WTC11 (cell line): ENCODE measurements around the gene GABRB2. TPM values are rescaled to one million over a fixed set of nuclear protein-coding genes. Genes with fewer than 3 reads are reported as not detected.

Experiments
- ATAC-seq: fragments of 200-7000 bp; cut with Tn5 transposase; 2 replicates; pipeline ENCODE4 v1.10.0; 2021; ENCODE audit warnings: mild to moderate bottlenecking, moderate library complexity
- CTCF ChIA-PET: fragments of 300-600 bp; sonication (Branson Sonifier 250); formaldehyde crosslinking; loops from one replicate; lab custom pipeline; 2021; ENCODE audit warnings: antibody characterized with exemption; lab: Charles Lee
- POLR2A ChIA-PET: fragments of 350-600 bp; sonication (Branson Sonifier 250); formaldehyde crosslinking; loops from one replicate; lab custom pipeline; 2021; ENCODE audit warnings: antibody characterized with exemption; lab: Charles Lee
- DNase-seq: peaks from one replicate; pipeline ENCODE4 v3.0.0; 2021; ENCODE audit warnings: low spot score
- H3K27ac Mint-ChIP-seq: 2 replicates; pipeline ENCODE4 v1.8.0; 2021; ENCODE audit warnings: mixed read lengths
- H3K27me3 Mint-ChIP-seq: 2 replicates; pipeline ENCODE4 v1.8.0; 2021; ENCODE audit warnings: low read depth, mild to moderate bottlenecking, moderate library complexity, mixed read lengths
- H3K36me3 Mint-ChIP-seq: 2 replicates; pipeline ENCODE4 v1.8.0; 2021; ENCODE audit warnings: mixed read lengths
- H3K4me1 Mint-ChIP-seq: 2 replicates; pipeline ENCODE4 v1.8.0; 2022; ENCODE audit warnings: mixed read lengths
- H3K4me3 Mint-ChIP-seq: 2 replicates; pipeline ENCODE4 v1.8.0; 2021; ENCODE audit warnings: mild to moderate bottlenecking, moderate library complexity, mixed read lengths
- H3K9me3 Mint-ChIP-seq: 2 replicates; pipeline ENCODE4 v1.8.0; 2021; ENCODE audit warnings: mixed read lengths
- ATF1 ChIP-seq: sonication (generic); formaldehyde crosslinking; IDR thresholded peaks from 2 replicates; pipeline ENCODE4 v1.8.1; 2023; ENCODE audit warnings: mild to moderate bottlenecking, moderate library complexity, missing genetic modification reagents
- ELF4 ChIP-seq: sonication (generic); formaldehyde crosslinking; IDR thresholded peaks from 2 replicates; pipeline ENCODE4 v1.8.1; 2022; ENCODE audit warnings: low read depth, mild to moderate bottlenecking, moderate library complexity, missing genetic modification reagents
- ETV6 ChIP-seq: sonication (generic); formaldehyde crosslinking; IDR thresholded peaks from 2 replicates; pipeline ENCODE4 v1.8.1; 2022; ENCODE audit warnings: mild to moderate bottlenecking, missing genetic modification reagents
- FOXK1 ChIP-seq: sonication (generic); formaldehyde crosslinking; IDR thresholded peaks from 2 replicates; pipeline ENCODE4 v1.8.0; 2022; ENCODE audit warnings: mild to moderate bottlenecking, moderate library complexity, missing genetic modification reagents
- GRHL2 ChIP-seq: fragments of 250-450 bp; sonication (Bioruptor Pico); IDR thresholded peaks from 2 replicates; pipeline ENCODE4 v1.8.0; 2022; ENCODE audit warnings: mild to moderate bottlenecking, moderate library complexity; ENCODE audit not compliant: insufficient replicate concordance, severe bottlenecking
- NR1H2 ChIP-seq: sonication (generic); formaldehyde crosslinking; IDR thresholded peaks from 2 replicates; pipeline ENCODE4 v1.9.0; 2021; ENCODE audit warnings: mild to moderate bottlenecking, moderate library complexity, missing genetic modification reagents
- NR2C2 ChIP-seq: sonication (generic); formaldehyde crosslinking; IDR thresholded peaks from 2 replicates; pipeline ENCODE4 v1.8.0; 2022; ENCODE audit warnings: mild to moderate bottlenecking, missing genetic modification reagents
- NR3C1 ChIP-seq: sonication (generic); formaldehyde crosslinking; conservative IDR thresholded peaks from 2 replicates; pipeline ENCODE4 v1.8.1; 2023; ENCODE audit warnings: low read depth, mild to moderate bottlenecking, missing genetic modification reagents
- SMAD3 ChIP-seq: sonication (generic); formaldehyde crosslinking; IDR thresholded peaks from 2 replicates; pipeline ENCODE4 v1.8.0; 2022; ENCODE audit warnings: missing genetic modification reagents, mild to moderate bottlenecking, borderline replicate concordance
- TEAD4 ChIP-seq: sonication (generic); formaldehyde crosslinking; IDR thresholded peaks from 2 replicates; pipeline ENCODE4 v1.8.0; 2022; ENCODE audit warnings: mild to moderate bottlenecking, missing genetic modification reagents
- ZNF219 ChIP-seq: sonication (generic); formaldehyde crosslinking; IDR thresholded peaks from 2 replicates; pipeline ENCODE4 v1.8.0; 2023; ENCODE audit warnings: missing genetic modification reagents, mild to moderate bottlenecking, borderline replicate concordance
- ZNF232 ChIP-seq: sonication (generic); formaldehyde crosslinking; IDR thresholded peaks from 2 replicates; pipeline ENCODE4 v1.8.0; 2022; ENCODE audit warnings: mild to moderate bottlenecking, missing genetic modification reagents
- ZNF396 ChIP-seq: fragments of 250-450 bp; sonication (Bioruptor Pico); IDR thresholded peaks from 2 replicates; pipeline ENCODE4 v1.8.0; 2021; ENCODE audit warnings: mild to moderate bottlenecking, moderate library complexity, borderline replicate concordance
- total RNA-seq: library from RNA; stranded (reverse); gene quantifications from 3 replicates; pipeline ENCODE4 v1.2.3, GENCODE V29; 2021
- TF ChIP-seq, protein P1 (sequence below): sonication (generic); formaldehyde crosslinking; IDR thresholded peaks from 2 replicates; pipeline ENCODE4 v1.8.1; 2023; ENCODE audit warnings: mild to moderate bottlenecking, missing genetic modification reagents, moderate library complexity
- TF ChIP-seq, protein P2 (sequence below): sonication (generic); formaldehyde crosslinking; IDR thresholded peaks from 2 replicates; pipeline ENCODE4 v1.8.1; 2023; ENCODE audit warnings: mild to moderate bottlenecking, missing genetic modification reagents
- TF ChIP-seq, protein P3 (sequence below): fragments of 250-450 bp; sonication (Bioruptor Pico); IDR thresholded peaks from 2 replicates; pipeline ENCODE4 v1.9.0; 2021; ENCODE audit warnings: moderate library complexity, mild to moderate bottlenecking, inconsistent platforms, borderline replicate concordance
- TF ChIP-seq, protein P4 (sequence below): sonication (generic); formaldehyde crosslinking; IDR thresholded peaks from 2 replicates; pipeline ENCODE4 v1.8.0; 2023; ENCODE audit warnings: missing genetic modification reagents, mild to moderate bottlenecking, borderline replicate concordance
- TF ChIP-seq, protein P5 (sequence below): sonication (generic); formaldehyde crosslinking; IDR thresholded peaks from 2 replicates; pipeline ENCODE4 v1.8.1; 2023; ENCODE audit warnings: mild to moderate bottlenecking, missing genetic modification reagents, borderline replicate concordance
- TF ChIP-seq, protein P6 (sequence below): sonication (generic); formaldehyde crosslinking; IDR thresholded peaks from 2 replicates; pipeline ENCODE4 v1.8.1; 2023; ENCODE audit warnings: mild to moderate bottlenecking, missing genetic modification reagents

GABRB2 gene
- total RNA-seq, 1 experiment from 2014 or later, result 0.79 TPM

DNA sequence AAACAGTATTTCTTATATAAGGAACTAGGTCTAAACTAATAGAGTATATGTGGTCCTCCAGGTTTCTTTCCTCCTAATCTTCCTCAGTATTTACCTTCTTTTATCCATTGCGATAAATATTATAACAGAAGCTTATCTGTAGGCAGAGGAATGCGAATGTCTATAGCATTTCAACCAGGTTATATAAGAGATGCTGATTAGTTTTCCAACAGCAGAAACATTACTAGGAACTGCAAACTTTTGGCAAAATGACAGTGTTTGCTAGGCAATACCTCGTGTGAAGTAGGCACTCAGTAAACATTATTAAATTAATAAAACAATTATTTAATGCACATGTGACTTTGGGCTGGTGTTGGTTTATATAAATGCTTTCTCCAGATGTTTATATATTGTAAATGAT lies 206.5 kb downstream of the GABRB2 start:
- no peak for DNase-seq
- POLR2A ChIA-PET, result no interaction called here
- no peak for ATAC-seq
- Mint-ChIP-seq H3K4me1 (peaks cover 4% of the 10 kb centered on the region; the same call in 1 of the 2 replicates), H3K36me3 (no peaks in the 10 kb centered on the region), H3K4me3 (no peak overlapping the region), H3K9me3 (peaks cover 5% of the 10 kb centered on the region; the same call in 1 of the 2 replicates), H3K27ac (no peak overlapping the region), H3K27me3 (no peaks in the 10 kb centered on the region)
- CTCF ChIA-PET, result no interaction called here
- TF ChIP-seq GRHL2 (CRISPR knock-in tag) (no peak), ZNF232 (CRISPR knock-in tag) (no peak), NR3C1 (no peak), NR1H2 (CRISPR knock-in tag) (no peak), TEAD4 (CRISPR knock-in tag) (no peak), SMAD3 (CRISPR knock-in tag) (no peak), ETV6 (CRISPR knock-in tag) (no peak), ELF4 (no peak), FOXK1 (CRISPR knock-in tag) (no peak), ZNF396 (CRISPR knock-in tag) (no peak), ZNF219 (CRISPR knock-in tag) (no peak), ATF1 (CRISPR knock-in tag) (no peak), NR2C2 (CRISPR knock-in tag) (no peak)
- TF ChIP-seq, protein P1, sequence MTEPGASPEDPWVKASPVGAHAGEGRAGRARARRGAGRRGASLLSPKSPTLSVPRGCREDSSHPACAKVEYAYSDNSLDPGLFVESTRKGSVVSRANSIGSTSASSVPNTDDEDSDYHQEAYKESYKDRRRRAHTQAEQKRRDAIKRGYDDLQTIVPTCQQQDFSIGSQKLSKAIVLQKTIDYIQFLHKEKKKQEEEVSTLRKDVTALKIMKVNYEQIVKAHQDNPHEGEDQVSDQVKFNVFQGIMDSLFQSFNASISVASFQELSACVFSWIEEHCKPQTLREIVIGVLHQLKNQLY (CRISPR knock-in tag), result no peak
- TF ChIP-seq, protein P2, sequence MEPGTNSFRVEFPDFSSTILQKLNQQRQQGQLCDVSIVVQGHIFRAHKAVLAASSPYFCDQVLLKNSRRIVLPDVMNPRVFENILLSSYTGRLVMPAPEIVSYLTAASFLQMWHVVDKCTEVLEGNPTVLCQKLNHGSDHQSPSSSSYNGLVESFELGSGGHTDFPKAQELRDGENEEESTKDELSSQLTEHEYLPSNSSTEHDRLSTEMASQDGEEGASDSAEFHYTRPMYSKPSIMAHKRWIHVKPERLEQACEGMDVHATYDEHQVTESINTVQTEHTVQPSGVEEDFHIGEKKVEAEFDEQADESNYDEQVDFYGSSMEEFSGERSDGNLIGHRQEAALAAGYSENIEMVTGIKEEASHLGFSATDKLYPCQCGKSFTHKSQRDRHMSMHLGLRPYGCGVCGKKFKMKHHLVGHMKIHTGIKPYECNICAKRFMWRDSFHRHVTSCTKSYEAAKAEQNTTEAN (CRISPR knock-in tag), result no peak
- TF ChIP-seq, protein P3, sequence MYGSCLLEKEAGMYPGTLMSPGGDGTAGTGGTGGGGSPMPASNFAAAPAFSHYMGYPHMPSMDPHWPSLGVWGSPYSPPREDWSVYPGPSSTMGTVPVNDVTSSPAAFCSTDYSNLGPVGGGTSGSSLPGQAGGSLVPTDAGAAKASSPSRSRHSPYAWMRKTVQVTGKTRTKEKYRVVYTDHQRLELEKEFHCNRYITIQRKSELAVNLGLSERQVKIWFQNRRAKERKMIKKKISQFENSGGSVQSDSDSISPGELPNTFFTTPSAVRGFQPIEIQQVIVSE, result no peak
- TF ChIP-seq, protein P4, sequence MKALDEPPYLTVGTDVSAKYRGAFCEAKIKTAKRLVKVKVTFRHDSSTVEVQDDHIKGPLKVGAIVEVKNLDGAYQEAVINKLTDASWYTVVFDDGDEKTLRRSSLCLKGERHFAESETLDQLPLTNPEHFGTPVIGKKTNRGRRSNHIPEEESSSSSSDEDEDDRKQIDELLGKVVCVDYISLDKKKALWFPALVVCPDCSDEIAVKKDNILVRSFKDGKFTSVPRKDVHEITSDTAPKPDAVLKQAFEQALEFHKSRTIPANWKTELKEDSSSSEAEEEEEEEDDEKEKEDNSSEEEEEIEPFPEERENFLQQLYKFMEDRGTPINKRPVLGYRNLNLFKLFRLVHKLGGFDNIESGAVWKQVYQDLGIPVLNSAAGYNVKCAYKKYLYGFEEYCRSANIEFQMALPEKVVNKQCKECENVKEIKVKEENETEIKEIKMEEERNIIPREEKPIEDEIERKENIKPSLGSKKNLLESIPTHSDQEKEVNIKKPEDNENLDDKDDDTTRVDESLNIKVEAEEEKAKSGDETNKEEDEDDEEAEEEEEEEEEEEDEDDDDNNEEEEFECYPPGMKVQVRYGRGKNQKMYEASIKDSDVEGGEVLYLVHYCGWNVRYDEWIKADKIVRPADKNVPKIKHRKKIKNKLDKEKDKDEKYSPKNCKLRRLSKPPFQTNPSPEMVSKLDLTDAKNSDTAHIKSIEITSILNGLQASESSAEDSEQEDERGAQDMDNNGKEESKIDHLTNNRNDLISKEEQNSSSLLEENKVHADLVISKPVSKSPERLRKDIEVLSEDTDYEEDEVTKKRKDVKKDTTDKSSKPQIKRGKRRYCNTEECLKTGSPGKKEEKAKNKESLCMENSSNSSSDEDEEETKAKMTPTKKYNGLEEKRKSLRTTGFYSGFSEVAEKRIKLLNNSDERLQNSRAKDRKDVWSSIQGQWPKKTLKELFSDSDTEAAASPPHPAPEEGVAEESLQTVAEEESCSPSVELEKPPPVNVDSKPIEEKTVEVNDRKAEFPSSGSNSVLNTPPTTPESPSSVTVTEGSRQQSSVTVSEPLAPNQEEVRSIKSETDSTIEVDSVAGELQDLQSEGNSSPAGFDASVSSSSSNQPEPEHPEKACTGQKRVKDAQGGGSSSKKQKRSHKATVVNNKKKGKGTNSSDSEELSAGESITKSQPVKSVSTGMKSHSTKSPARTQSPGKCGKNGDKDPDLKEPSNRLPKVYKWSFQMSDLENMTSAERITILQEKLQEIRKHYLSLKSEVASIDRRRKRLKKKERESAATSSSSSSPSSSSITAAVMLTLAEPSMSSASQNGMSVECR (CRISPR knock-in tag), result no peak
- TF ChIP-seq, protein P5, sequence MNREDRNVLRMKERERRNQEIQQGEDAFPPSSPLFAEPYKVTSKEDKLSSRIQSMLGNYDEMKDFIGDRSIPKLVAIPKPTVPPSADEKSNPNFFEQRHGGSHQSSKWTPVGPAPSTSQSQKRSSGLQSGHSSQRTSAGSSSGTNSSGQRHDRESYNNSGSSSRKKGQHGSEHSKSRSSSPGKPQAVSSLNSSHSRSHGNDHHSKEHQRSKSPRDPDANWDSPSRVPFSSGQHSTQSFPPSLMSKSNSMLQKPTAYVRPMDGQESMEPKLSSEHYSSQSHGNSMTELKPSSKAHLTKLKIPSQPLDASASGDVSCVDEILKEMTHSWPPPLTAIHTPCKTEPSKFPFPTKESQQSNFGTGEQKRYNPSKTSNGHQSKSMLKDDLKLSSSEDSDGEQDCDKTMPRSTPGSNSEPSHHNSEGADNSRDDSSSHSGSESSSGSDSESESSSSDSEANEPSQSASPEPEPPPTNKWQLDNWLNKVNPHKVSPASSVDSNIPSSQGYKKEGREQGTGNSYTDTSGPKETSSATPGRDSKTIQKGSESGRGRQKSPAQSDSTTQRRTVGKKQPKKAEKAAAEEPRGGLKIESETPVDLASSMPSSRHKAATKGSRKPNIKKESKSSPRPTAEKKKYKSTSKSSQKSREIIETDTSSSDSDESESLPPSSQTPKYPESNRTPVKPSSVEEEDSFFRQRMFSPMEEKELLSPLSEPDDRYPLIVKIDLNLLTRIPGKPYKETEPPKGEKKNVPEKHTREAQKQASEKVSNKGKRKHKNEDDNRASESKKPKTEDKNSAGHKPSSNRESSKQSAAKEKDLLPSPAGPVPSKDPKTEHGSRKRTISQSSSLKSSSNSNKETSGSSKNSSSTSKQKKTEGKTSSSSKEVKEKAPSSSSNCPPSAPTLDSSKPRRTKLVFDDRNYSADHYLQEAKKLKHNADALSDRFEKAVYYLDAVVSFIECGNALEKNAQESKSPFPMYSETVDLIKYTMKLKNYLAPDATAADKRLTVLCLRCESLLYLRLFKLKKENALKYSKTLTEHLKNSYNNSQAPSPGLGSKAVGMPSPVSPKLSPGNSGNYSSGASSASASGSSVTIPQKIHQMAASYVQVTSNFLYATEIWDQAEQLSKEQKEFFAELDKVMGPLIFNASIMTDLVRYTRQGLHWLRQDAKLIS (CRISPR knock-in tag), result no peak
- TF ChIP-seq, protein P6, sequence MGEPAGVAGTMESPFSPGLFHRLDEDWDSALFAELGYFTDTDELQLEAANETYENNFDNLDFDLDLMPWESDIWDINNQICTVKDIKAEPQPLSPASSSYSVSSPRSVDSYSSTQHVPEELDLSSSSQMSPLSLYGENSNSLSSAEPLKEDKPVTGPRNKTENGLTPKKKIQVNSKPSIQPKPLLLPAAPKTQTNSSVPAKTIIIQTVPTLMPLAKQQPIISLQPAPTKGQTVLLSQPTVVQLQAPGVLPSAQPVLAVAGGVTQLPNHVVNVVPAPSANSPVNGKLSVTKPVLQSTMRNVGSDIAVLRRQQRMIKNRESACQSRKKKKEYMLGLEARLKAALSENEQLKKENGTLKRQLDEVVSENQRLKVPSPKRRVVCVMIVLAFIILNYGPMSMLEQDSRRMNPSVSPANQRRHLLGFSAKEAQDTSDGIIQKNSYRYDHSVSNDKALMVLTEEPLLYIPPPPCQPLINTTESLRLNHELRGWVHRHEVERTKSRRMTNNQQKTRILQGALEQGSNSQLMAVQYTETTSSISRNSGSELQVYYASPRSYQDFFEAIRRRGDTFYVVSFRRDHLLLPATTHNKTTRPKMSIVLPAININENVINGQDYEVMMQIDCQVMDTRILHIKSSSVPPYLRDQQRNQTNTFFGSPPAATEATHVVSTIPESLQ (CRISPR knock-in tag), result no peak
